ENCODE data around the gene NCOA7. TPM values are rescaled to one million over a fixed set of nuclear protein-coding genes. Genes with fewer than 3 reads are reported as not detected.
"Not testable (repeated sequence)": the region's sequence is repeated elsewhere in the genome, so short reads cannot be mapped to it uniquely, and the experiment has no call there.

Gene NCOA7
- total RNA-seq, 1 donor from 2014 or later: 28.8 TPM

- DNase-seq: no peak
These were observed 128.9 kb downstream of the NCOA7 start for GRCh38 chr6:125919618-125920017.

- DNase-seq: no peak
These were observed 131.6 kb downstream of the NCOA7 start for GRCh38 chr6:125922322-125922860.

- no peak for DNase-seq
These were observed 132.7 kb downstream of the NCOA7 start for GRCh38 chr6:125923366-125923877.

- no peak for DNase-seq
These were observed 133.4 kb downstream of the NCOA7 start for GRCh38 chr6:125924169-125924568.

GRCh38 chr6:125924697-125925358 is 134.1 kb downstream of the NCOA7 start:
- no peak for DNase-seq

GRCh38 chr6:125926711-125927110 is 136.0 kb downstream of the NCOA7 start:
- DNase-seq: no peak

- no peak for DNase-seq
These were observed 137.0 kb downstream of the NCOA7 start for GRCh38 chr6:125927761-125928160.

- no peak for DNase-seq
These were observed 140.1 kb downstream of the NCOA7 start for GRCh38 chr6:125930765-125931418.

GRCh38 chr6:125931733-125932450 is 141.1 kb downstream of the NCOA7 start:
- no peak for DNase-seq

GRCh38 chr6:125932451-125932795 is 141.7 kb downstream of the NCOA7 start:
- DNase-seq: no peak

GRCh38 chr6:125935520-125935919 is 144.8 kb downstream of the NCOA7 start:
- not testable (repeated sequence) for DNase-seq

GRCh38 chr6:125939026-125939425 is 148.3 kb downstream of the NCOA7 start:
- DNase-seq: no peak

GRCh38 chr6:125939791-125940190 is 149.0 kb downstream of the NCOA7 start:
- DNase-seq: no peak

GRCh38 chr6:125940247-125941041 is 149.7 kb downstream of the NCOA7 start:
- no peak for DNase-seq

GRCh38 chr6:125942672-125943527 is 152.1 kb downstream of the NCOA7 start:
- no peak for DNase-seq

GRCh38 chr6:125943528-125944433 is 153.0 kb downstream of the NCOA7 start:
- DNase-seq: no peak

- peak; percentile 25 for DNase-seq
These were observed 153.7 kb downstream of the NCOA7 start for GRCh38 chr6:125944434-125944816.

GRCh38 chr6:125944896-125945295 is 154.1 kb downstream of the NCOA7 start:
- no peak for DNase-seq

- DNase-seq: no peak
These were observed 154.8 kb downstream of the NCOA7 start for GRCh38 chr6:125945378-125946141.
